ENCODE results near the gene FANCL. TPM values are rescaled to one million over a fixed set of nuclear protein-coding genes. Genes with fewer than 3 reads are reported as not detected.

Gene FANCL
- total RNA-seq, 1 donor from 2014 or later, result 23.3 TPM

DNA sequence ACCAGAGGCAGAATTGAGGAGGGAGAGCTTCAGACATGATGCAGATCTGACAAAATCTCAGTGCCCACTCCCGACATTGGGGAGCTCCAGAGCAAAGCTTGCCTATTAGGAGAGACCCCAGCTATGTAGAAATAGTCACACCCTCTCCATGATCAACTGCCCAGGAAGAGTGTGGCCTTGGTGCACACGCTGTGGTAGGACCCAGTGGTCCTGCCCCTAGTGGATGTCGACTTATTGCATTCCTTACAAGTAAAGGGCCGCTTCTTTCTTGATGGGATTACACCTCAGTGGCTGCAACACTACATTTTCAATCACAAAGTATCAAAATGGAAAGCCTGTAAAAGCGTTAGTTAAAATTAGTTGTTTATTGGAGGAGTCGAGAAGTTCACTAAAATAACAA is 130.4 kb downstream of the FANCL start:
- Histone ChIP-seq H3K4me3 (no peak overlapping the region), H3K27ac (no peak overlapping the region), H3K27me3 (no peaks in the 10 kb centered on the region), H3K9me3 (no peaks in the 10 kb centered on the region), H3K36me3 (no peaks in the 10 kb centered on the region), H3K4me1 (no peaks in the 10 kb centered on the region)
- TF ChIP-seq POLR2A (IDR thresholded peaks at IDR 0.05) (no peak), POLR2AphosphoS5 (IDR thresholded peaks at IDR 0.05; ENCODE audit: insufficient read depth in 1 of 2, low read depth in 1 of 2) (no peak)
- TF ChIP-seq, protein P1, sequence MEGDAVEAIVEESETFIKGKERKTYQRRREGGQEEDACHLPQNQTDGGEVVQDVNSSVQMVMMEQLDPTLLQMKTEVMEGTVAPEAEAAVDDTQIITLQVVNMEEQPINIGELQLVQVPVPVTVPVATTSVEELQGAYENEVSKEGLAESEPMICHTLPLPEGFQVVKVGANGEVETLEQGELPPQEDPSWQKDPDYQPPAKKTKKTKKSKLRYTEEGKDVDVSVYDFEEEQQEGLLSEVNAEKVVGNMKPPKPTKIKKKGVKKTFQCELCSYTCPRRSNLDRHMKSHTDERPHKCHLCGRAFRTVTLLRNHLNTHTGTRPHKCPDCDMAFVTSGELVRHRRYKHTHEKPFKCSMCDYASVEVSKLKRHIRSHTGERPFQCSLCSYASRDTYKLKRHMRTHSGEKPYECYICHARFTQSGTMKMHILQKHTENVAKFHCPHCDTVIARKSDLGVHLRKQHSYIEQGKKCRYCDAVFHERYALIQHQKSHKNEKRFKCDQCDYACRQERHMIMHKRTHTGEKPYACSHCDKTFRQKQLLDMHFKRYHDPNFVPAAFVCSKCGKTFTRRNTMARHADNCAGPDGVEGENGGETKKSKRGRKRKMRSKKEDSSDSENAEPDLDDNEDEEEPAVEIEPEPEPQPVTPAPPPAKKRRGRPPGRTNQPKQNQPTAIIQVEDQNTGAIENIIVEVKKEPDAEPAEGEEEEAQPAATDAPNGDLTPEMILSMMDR (IDR thresholded peaks at IDR 0.05), result no peak
- DNase-seq (ENCODE audit: extremely low spot score in 2 of 2), result no peak
- intact Hi-C loops (cut with DNase I), result no loop called here

DNA sequence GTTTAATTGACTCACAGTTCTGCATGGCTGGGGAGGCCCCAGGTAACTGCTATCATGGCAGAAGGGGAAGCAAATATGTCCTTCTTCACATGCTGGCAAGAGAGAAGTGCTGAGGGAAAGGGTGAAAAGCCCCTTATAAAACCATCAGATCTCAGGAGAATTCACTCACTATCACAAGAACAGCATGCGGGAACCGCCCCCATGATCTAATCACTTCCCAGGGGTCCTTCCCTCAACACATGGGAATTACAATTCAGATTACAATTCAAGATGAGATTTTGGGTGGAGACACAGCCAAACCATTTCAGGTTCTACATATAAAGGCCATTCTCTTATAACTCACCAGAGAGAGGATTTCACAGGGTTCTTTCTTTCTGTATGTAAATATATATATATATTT is 131.6 kb downstream of the FANCL start:
- Histone ChIP-seq H3K27me3 (no peaks in the 10 kb centered on the region), H3K36me3 (no peaks in the 10 kb centered on the region), H3K9me3 (no peaks in the 10 kb centered on the region), H3K4me1 (no peaks in the 10 kb centered on the region), H3K27ac (no peak overlapping the region), H3K4me3 (no peak overlapping the region)
- intact Hi-C loops (cut with DNase I), result no loop called here
- DNase-seq (ENCODE audit: extremely low spot score in 2 of 2), result no peak
- TF ChIP-seq POLR2AphosphoS5 (IDR thresholded peaks at IDR 0.05; ENCODE audit: insufficient read depth in 1 of 2, low read depth in 1 of 2) (no peak), POLR2A (IDR thresholded peaks at IDR 0.05) (no peak)
- TF ChIP-seq, protein P1 (IDR thresholded peaks at IDR 0.05), result no peak

Other genes with a start within 250 kb of the FANCL start
- 23.1 TPM for gene VRK2, start 194.5 kb downstream of the FANCL start, total RNA-seq

Data from vagina (tissue), 2 donors.